ENCODE results near the gene EYS. TPM values are rescaled to one million over a fixed set of nuclear protein-coding genes. Genes with fewer than 3 reads are reported as not detected.

EYS gene
- polyA plus RNA-seq, 2 of the 4 experiments (the other 2 are of a cell fraction) = 0.03 to 0.06 TPM

DNA sequence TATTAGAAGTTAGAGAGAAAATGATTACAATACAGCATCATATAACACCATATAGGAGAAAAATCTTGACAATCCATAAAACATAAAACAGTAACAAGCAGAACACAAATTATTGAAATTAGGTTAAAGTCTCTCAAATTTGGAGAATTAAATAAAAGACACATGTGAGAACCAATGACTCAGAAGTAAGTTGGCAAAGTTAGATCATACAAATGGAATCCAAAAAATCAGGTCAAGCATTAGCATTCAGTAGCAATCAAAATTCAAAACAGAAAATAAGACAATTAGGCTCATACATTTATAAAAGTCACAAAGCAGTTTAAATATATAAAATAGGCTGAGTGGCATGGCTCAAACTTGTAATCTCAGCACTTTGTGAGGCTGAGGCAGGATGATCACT lies 1295.8 kb downstream of the EYS start:
- ATAC-seq (no peak), DNase-seq (ENCODE audit: low read depth in 1 of 2, low spot score in 1 of 2) (no peak), FAIRE-seq (no peak)
- no peak overlapping the region for H3K27ac ChIP-seq
- ChIA-PET CTCF (interaction anchor here (1.2 kb wide), 1 partner anchor 82 kb away, joined by 3 read pairs; no protein-coding TSS in a partner anchor), POLR2A (no interaction called here)
- TF ChIP-seq SREBF2 (IDR thresholded peaks at IDR 0.05) = no peak
- no peak for TF ChIP-seq MAZ (IDR thresholded peaks at IDR 0.05; ENCODE audit: borderline replicate concordance, low read depth, low read length)
- TF ChIP-seq RAD21 (conservative IDR thresholded peaks at IDR 0.05 in 1 of 2, IDR thresholded peaks at IDR 0.05 in 1 of 2) = no peak
- TF ChIP-seq GATA3 (IDR thresholded peaks at IDR 0.05; ENCODE audit: borderline replicate concordance) = no peak
- no peak for TF ChIP-seq FOXS1 (CRISPR knock-in tag; IDR thresholded peaks at IDR 0.05)
- no peak for TF ChIP-seq CHD2 (IDR thresholded peaks at IDR 0.05; ENCODE audit: low read length, partially characterized antibody)
- no peak for TF ChIP-seq TP53 (CRISPR knock-in tag; IDR thresholded peaks at IDR 0.05)
- TF ChIP-seq EHMT2 (IDR thresholded peaks at IDR 0.05; ENCODE audit: low read depth) = no peak
- TF ChIP-seq, protein P1, sequence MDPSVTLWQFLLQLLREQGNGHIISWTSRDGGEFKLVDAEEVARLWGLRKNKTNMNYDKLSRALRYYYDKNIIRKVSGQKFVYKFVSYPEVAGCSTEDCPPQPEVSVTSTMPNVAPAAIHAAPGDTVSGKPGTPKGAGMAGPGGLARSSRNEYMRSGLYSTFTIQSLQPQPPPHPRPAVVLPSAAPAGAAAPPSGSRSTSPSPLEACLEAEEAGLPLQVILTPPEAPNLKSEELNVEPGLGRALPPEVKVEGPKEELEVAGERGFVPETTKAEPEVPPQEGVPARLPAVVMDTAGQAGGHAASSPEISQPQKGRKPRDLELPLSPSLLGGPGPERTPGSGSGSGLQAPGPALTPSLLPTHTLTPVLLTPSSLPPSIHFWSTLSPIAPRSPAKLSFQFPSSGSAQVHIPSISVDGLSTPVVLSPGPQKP (IDR thresholded peaks at IDR 0.05; ENCODE audit: low read depth, low read length) = no peak
- no peak for TF ChIP-seq MYC (IDR thresholded peaks at IDR 0.05; ENCODE audit: borderline replicate concordance, low read length)
- no peak for TF ChIP-seq HEYL (CRISPR knock-in tag; IDR thresholded peaks at IDR 0.05)
- TF ChIP-seq POLR2A (IDR thresholded peaks at IDR 0.05; ENCODE audit: low read length) = no peak
- no peak for TF ChIP-seq CHD4 (IDR thresholded peaks at IDR 0.05; ENCODE audit: borderline replicate concordance)
- no peak for TF ChIP-seq FOSB (CRISPR knock-in tag; IDR thresholded peaks at IDR 0.05)
- no peak for TF ChIP-seq POLR2AphosphoS2 (conservative IDR thresholded peaks at IDR 0.05; ENCODE audit: low read length)
- TF ChIP-seq CEBPB (IDR thresholded peaks at IDR 0.05) = no peak
- TF ChIP-seq, protein P2, sequence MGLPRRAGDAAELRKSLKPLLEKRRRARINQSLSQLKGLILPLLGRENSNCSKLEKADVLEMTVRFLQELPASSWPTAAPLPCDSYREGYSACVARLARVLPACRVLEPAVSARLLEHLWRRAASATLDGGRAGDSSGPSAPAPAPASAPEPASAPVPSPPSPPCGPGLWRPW (IDR thresholded peaks at IDR 0.05) = no peak
- TF ChIP-seq, protein P3, sequence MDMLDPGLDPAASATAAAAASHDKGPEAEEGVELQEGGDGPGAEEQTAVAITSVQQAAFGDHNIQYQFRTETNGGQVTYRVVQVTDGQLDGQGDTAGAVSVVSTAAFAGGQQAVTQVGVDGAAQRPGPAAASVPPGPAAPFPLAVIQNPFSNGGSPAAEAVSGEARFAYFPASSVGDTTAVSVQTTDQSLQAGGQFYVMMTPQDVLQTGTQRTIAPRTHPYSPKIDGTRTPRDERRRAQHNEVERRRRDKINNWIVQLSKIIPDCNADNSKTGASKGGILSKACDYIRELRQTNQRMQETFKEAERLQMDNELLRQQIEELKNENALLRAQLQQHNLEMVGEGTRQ (IDR thresholded peaks at IDR 0.05) = no peak
- H3K4me3 ChIP-seq = no peak overlapping the region
- H3K4me1 ChIP-seq = no peaks in the 10 kb centered on the region
- H3K9me3 ChIP-seq = no peaks in the 10 kb centered on the region
- H3K4me2 ChIP-seq = no peak overlapping the region

DNA sequence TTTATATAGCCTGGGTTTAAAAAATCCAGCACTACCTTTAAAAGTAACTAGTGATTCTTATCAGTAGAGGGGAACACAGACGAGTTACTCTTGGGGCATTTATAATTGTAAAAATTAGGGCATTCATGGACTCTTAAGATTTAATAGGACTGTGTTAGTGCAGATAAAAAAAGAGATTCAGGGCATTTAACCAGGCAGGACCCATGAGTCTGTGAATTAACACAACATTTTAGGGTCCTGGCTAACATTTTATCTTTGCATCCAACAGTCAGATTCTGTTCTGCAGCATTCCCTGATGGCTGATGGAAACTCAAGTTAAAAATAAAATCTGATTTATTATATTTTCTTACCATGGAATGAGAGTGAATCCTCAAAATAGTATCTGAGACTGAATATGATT lies 1297.1 kb downstream of the EYS start:
- Histone ChIP-seq H3K4me2 (no peak overlapping the region), H3K9me3 (no peaks in the 10 kb centered on the region), H3K27ac (no peak overlapping the region), H3K4me3 (no peak overlapping the region), H3K4me1 (no peaks in the 10 kb centered on the region)
- FAIRE-seq (no peak), DNase-seq (ENCODE audit: low read depth in 1 of 2, low spot score in 1 of 2) (no peak), ATAC-seq (no peak)
- POLR2A ChIA-PET = no interaction called here
- CTCF ChIA-PET = no interaction called here
- no peak for TF ChIP-seq KDM1A (IDR thresholded peaks at IDR 0.05; ENCODE audit: low read depth)
- no peak for TF ChIP-seq HOXB5 (CRISPR knock-in tag; IDR thresholded peaks at IDR 0.05)
- no peak for TF ChIP-seq MYC (IDR thresholded peaks at IDR 0.05; ENCODE audit: borderline replicate concordance, low read length)
- TF ChIP-seq BHLHE40 (IDR thresholded peaks at IDR 0.05; ENCODE audit: low read depth, low read length) = no peak
- no peak for TF ChIP-seq HEYL (CRISPR knock-in tag; IDR thresholded peaks at IDR 0.05)
- no peak for TF ChIP-seq RCOR1 (IDR thresholded peaks at IDR 0.05; ENCODE audit: low read depth, low read length)
- no peak for TF ChIP-seq FOXS1 (CRISPR knock-in tag; IDR thresholded peaks at IDR 0.05)
- WGBS (ENCODE audit: missing lambda C conversion rate) = 7% methylated on average over 1 of the region's 1 CpG

DNA sequence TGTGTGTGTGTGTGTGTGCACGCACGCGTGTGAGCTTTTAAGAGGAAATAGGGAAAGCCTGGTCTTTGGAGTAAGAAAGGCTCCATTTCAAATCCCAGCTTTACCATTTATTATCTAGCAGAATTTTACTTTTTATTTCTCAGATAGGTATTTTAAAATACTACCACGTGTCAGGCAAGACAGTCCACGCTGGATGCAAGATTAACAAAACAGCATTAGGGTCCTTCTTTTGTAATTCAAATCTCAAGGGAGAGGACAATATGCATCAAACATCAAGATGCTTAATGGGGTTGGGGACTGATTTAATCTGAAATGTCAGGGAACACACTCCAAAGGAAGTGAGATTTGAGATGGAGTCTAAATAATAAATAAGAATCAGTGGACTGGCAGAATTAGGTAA lies 1302.6 kb downstream of the EYS start:
- H3K27ac ChIP-seq = no peak overlapping the region
- H3K4me2 ChIP-seq = no peak overlapping the region
- TF ChIP-seq BHLHE40 (IDR thresholded peaks at IDR 0.05; ENCODE audit: low read depth, low read length) (no peak), POLR2AphosphoS2 (conservative IDR thresholded peaks at IDR 0.05; ENCODE audit: low read length) (no peak), EHF (CRISPR knock-in tag; IDR thresholded peaks at IDR 0.05) (no peak), PHF8 (IDR thresholded peaks at IDR 0.05; ENCODE audit: borderline replicate concordance, low read depth) (no peak), POLR2A (IDR thresholded peaks at IDR 0.05; ENCODE audit: low read length) (no peak), MYC (IDR thresholded peaks at IDR 0.05; ENCODE audit: borderline replicate concordance, low read length) (no peak), CBX2 (IDR thresholded peaks at IDR 0.05; ENCODE audit: borderline replicate concordance, low read depth) (no peak), CBX8 (IDR thresholded peaks at IDR 0.05) (no peak)
- TF ChIP-seq, protein P4, sequence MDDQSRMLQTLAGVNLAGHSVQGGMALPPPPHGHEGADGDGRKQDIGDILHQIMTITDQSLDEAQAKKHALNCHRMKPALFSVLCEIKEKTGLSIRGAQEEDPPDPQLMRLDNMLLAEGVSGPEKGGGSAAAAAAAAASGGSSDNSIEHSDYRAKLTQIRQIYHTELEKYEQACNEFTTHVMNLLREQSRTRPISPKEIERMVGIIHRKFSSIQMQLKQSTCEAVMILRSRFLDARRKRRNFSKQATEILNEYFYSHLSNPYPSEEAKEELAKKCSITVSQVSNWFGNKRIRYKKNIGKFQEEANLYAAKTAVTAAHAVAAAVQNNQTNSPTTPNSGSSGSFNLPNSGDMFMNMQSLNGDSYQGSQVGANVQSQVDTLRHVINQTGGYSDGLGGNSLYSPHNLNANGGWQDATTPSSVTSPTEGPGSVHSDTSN (IDR thresholded peaks at IDR 0.05) = no peak
- ATAC-seq = no peak
- ChIA-PET POLR2A (no interaction called here), CTCF (no interaction called here)
- FAIRE-seq = no peak
- DNase-seq (ENCODE audit: low read depth in 1 of 2, low spot score in 1 of 2) = no peak
- H3K4me1 ChIP-seq = no peaks in the 10 kb centered on the region
- 59% methylated on average over 5 of the region's 5 CpGs for WGBS (ENCODE audit: missing lambda C conversion rate)
- no peak overlapping the region for H3K4me3 ChIP-seq
- no peaks in the 10 kb centered on the region for H3K9me3 ChIP-seq

All from A549 (cell line).